ENCODE results near the gene GFI1. TPM values are rescaled to one million over a fixed set of nuclear protein-coding genes. Genes with fewer than 3 reads are reported as not detected.

The GFI1 gene
- total RNA-seq, 1 experiment from 2014 or later: 0.06 TPM

Other genes with a start within 250 kb of the GFI1 start
- gene GLMN, start 187.9 kb downstream of the GFI1 start, total RNA-seq (2014; rRNA removed; shearing (Covaris generic)): 56.3 and 57.3 TPM in 2 replicates
- gene RPAP2, start 187.9 kb downstream of the GFI1 start, total RNA-seq (2014; rRNA removed; shearing (Covaris generic)): 34.5 and 36.9 TPM in 2 replicates

All from Daoy (cell line).